Measurements from ENCODE around the gene TOM1. TPM values are rescaled to one million over a fixed set of nuclear protein-coding genes. Genes with fewer than 3 reads are reported as not detected.

The TOM1 gene
- total RNA-seq, 1 experiment from 2014 or later, result 22.3 TPM

- WGBS (ENCODE audit: extremely low coverage, insufficient read length, low lambda C conversion rate), result no CpG with 5 or more reads among the region's 8 CpGs
- no peak overlapping the region for H3K27ac ChIP-seq (ENCODE audit: insufficient read length, low read depth, low read length)
- H4K8ac ChIP-seq (replicated peaks; ENCODE audit: insufficient read length, low read depth, low read length), result no peak overlapping the region
Observed at GRCh38 chr22:35311551-35311999, 11.9 kb downstream of the TOM1 start.

More at GRCh38 chr22:35311551-35311999, 11.9 kb downstream of the TOM1 start:
- Histone ChIP-seq H4K20me1 (ENCODE audit: control insufficient read depth, insufficient read depth, insufficient read length) (peaks cover 5% of the 10 kb centered on the region), H3K23me2 (ENCODE audit: insufficient read length, low read depth, low read length, poor library complexity, severe bottlenecking) (no peaks in the 10 kb centered on the region), H2BK12ac (ENCODE audit: insufficient read length, low read depth, low read length) (no peak overlapping the region), H2BK15ac (ENCODE audit: low read depth, low read length) (no peak overlapping the region), H3K27me3 (ENCODE audit: insufficient read depth, low read length) (no peaks in the 10 kb centered on the region), H3K79me2 (ENCODE audit: insufficient read depth, low read length) (no peaks in the 10 kb centered on the region), H2AFZ (ENCODE audit: low read length) (no peak overlapping the region), H3K4me1 (ENCODE audit: insufficient read depth, low read length) (no peaks in the 10 kb centered on the region), H3K4me2 (ENCODE audit: insufficient read depth, insufficient read length, low read length) (no peak overlapping the region), H2BK5ac (ENCODE audit: insufficient read length, low read length) (no peak overlapping the region), H3K14ac (ENCODE audit: insufficient read depth, low read length) (no peak overlapping the region; the same call in 1 of the 2 replicates), H3K9me3 (ENCODE audit: control insufficient read depth, low read depth, low read length) (no peaks in the 10 kb centered on the region), H3T11ph (ENCODE audit: low read length) (no peak overlapping the region), H4K91ac (ENCODE audit: insufficient read length, low read depth, low read length) (no peak overlapping the region), H3K9ac (ENCODE audit: extremely low read depth, insufficient read length, low read length) (no peak overlapping the region), H3K79me1 (ENCODE audit: insufficient read depth, low read depth, low read length, poor library complexity, severe bottlenecking) (no peaks in the 10 kb centered on the region), H3K18ac (ENCODE audit: insufficient read length, low read depth, low read length) (no peak overlapping the region), H2AK5ac (ENCODE audit: insufficient read length, low read length) (no peak overlapping the region), H3K23ac (ENCODE audit: insufficient read length, low read depth, low read length) (no peak overlapping the region), H2BK120ac (ENCODE audit: low read depth, low read length, poor library complexity, severe bottlenecking) (no peak overlapping the region), H2BK20ac (ENCODE audit: low read depth, low read length, poor library complexity, severe bottlenecking) (no peak overlapping the region), H3K56ac (ENCODE audit: insufficient read length, low read depth, low read length) (no peak overlapping the region), H3K4ac (ENCODE audit: low read depth, low read length) (no peak overlapping the region), H4K5ac (ENCODE audit: insufficient read length, low read depth, low read length) (no peak overlapping the region)
- Mint-ChIP-seq H3K27ac (no peak overlapping the region; a peak in 2 of 7 replicates), H3K27me3 (ENCODE audit: low read depth) (no peaks in the 10 kb centered on the region), H3K4me3 (no peak overlapping the region), H3K36me3 (ENCODE audit: insufficient read depth in 1 of 3, low read depth in 3 of 3) (no peaks in the 10 kb centered on the region; a peak in 1 of 7 replicates), H3K4me1 (peaks cover 16 to 22% of the 10 kb centered on the region in 2 experiments), H3K9me3 (no peaks in the 10 kb centered on the region)
- no peak for DNase-seq
- TF ChIP-seq CTCF (conservative IDR thresholded peaks at IDR 0.05), result no peak; the same call in 2 of the 3 replicates
